Measurements from ENCODE around the gene DNPH1.

DNA sequence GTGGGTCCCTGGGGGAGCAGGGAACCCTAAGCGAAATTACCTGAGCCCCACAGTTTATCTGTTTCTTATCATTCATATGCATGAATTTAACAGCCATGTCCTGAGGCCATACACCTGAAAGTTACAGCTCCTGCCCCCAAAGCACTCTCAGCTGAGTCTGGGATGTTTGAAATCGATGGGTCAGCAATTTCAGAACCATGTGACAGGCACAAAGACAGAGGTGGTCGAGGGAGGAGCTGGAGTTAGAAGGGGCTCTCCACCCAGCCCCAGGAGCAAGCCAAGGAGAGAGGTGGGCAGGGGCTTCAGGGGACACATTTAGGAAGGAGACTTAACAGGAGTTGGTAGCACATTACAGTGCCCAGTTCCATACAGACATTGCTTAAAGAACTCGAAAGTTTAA, 28.9 kb upstream of the DNPH1 start:
- no peak for TF ChIP-seq NR2C2 (CRISPR knock-in tag; IDR thresholded peaks at IDR 0.05)
- TF ChIP-seq NR2C2 (tag; IDR thresholded peaks at IDR 0.05), result no peak
- TF ChIP-seq, protein P1, sequence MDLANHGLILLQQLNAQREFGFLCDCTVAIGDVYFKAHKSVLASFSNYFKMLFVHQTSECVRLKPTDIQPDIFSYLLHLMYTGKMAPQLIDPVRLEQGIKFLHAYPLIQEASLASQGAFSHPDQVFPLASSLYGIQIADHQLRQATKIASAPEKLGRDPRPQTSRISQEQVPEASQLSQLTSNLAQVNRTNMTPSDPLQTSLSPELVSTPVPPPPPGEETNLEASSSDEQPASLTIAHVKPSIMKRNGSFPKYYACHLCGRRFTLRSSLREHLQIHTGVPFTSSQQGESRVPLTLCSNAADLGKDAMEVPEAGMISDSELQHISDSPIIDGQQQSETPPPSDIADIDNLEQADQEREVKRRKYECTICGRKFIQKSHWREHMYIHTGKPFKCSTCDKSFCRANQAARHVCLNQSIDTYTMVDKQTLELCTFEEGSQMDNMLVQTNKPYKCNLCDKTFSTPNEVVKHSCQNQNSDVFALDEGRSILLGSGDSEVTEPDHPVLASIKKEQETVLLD (IDR thresholded peaks at IDR 0.05), result no peak
- no peak for TF ChIP-seq LARP7 (IDR thresholded peaks at IDR 0.05)
- TF ChIP-seq, protein P2, sequence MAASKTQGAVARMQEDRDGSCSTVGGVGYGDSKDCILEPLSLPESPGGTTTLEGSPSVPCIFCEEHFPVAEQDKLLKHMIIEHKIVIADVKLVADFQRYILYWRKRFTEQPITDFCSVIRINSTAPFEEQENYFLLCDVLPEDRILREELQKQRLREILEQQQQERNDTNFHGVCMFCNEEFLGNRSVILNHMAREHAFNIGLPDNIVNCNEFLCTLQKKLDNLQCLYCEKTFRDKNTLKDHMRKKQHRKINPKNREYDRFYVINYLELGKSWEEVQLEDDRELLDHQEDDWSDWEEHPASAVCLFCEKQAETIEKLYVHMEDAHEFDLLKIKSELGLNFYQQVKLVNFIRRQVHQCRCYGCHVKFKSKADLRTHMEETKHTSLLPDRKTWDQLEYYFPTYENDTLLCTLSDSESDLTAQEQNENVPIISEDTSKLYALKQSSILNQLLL (CRISPR knock-in tag; IDR thresholded peaks at IDR 0.05; ENCODE audit: borderline replicate concordance), result no peak
- TF ChIP-seq, protein P3, sequence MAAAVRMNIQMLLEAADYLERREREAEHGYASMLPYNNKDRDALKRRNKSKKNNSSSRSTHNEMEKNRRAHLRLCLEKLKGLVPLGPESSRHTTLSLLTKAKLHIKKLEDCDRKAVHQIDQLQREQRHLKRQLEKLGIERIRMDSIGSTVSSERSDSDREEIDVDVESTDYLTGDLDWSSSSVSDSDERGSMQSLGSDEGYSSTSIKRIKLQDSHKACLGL (CRISPR knock-in tag; IDR thresholded peaks at IDR 0.05; ENCODE audit: borderline replicate concordance, poor library complexity, severe bottlenecking), result no peak
- no peak for TF ChIP-seq ZNF76 (CRISPR knock-in tag; IDR thresholded peaks at IDR 0.05; ENCODE audit: borderline replicate concordance)
- no peak for TF ChIP-seq KLF1 (tag; IDR thresholded peaks at IDR 0.05)
- TF ChIP-seq PHF20 (IDR thresholded peaks at IDR 0.05; ENCODE audit: partially characterized antibody), result no peak
- no peak for TF ChIP-seq POLR2AphosphoS5 (IDR thresholded peaks at IDR 0.05; ENCODE audit: control insufficient read depth, insufficient read depth, low read depth, low read length)
